Gastroesophageal sphincter (tissue), 4 donors: ENCODE measurements around the gene TNFRSF1A. TPM values are rescaled to one million over a fixed set of nuclear protein-coding genes. Genes with fewer than 3 reads are reported as not detected.
"Not testable (repeated sequence)": the region's sequence is repeated elsewhere in the genome, so short reads cannot be mapped to it uniquely, and the experiment has no call there.

Experiments
- ATAC-seq: fragments of 150-250 bp; one replicate; pipeline ENCODE4 v1.9.1; 2016; ENCODE audit warnings: mild to moderate bottlenecking, moderate library complexity
- H3K27ac ChIP-seq, 4 donors: fragments of 200-600 bp; sonication (generic) in 3 of 4; 1 replicate in 3 of 4; 2 replicates in 1 of 4; pipeline ENCODE4 v1.5.1; 2016 to 2019
- H3K27me3 ChIP-seq: fragments of 200-600 bp; sonication (generic); one replicate; pipeline ENCODE4 v1.5.1; 2019
- H3K36me3 ChIP-seq, 2 donors: fragments of 200-600 bp; sonication (generic); one replicate each; pipeline ENCODE4 v1.5.1; 2019; ENCODE audit warnings: control low read depth in 1 of 2
- H3K4me1 ChIP-seq, 3 donors: fragments of 200-600 bp; sonication (generic); 1 replicate in 2 of 3; 2 replicates in 1 of 3; pipeline ENCODE4 v1.5.1; 2016 to 2019; ENCODE audit warnings: control low read depth in 2 of 3
- H3K4me3 ChIP-seq, 2 donors: fragments of 200-600 bp; sonication (generic); one replicate each; pipeline ENCODE4 v1.5.1; 2019; ENCODE audit warnings: mild to moderate bottlenecking in 1 of 2, moderate library complexity in 1 of 2
- H3K9me3 ChIP-seq, 3 donors: fragments of 200-600 bp; sonication (generic); one replicate each; pipeline ENCODE4 v1.5.1; 2017 to 2019; ENCODE audit warnings: control low read depth in 2 of 3
- EP300 ChIP-seq: sonication (generic); formaldehyde crosslinking; IDR thresholded peaks from one replicate; pipeline ENCODE4 v1.6.1; 2017; ENCODE audit warnings: antibody characterized with exemption, mild to moderate bottlenecking
- POLR2A ChIP-seq, 2 donors: fragments of 450-650 bp; IDR thresholded peaks; one replicate each; pipeline ENCODE4 v1.6.1; 2017; ENCODE audit warnings: antibody characterized with exemption in 2 of 2, mild to moderate bottlenecking in 2 of 2, moderate library complexity in 1 of 2
- POLR2AphosphoS5 ChIP-seq: sonication (generic); formaldehyde crosslinking; IDR thresholded peaks from one replicate; pipeline ENCODE4 v1.6.1; 2017; ENCODE audit warnings: antibody characterized with exemption
- WGBS, 2 donors: methylation state at CpG; one replicate each; pipeline ENCODE4 v1.1.5; 2018; ENCODE audit warnings: low coverage in 1 of 2; 5-methylcytosine and 5-hydroxymethylcytosine counted together
- total RNA-seq, 4 donors: library from RNA; depleted of rRNA; stranded (reverse); fragments of >200 nt; gene quantifications; one replicate each; pipeline ENCODE4 v1.1.0, GENCODE V29; 2016
- TF ChIP-seq, protein P1 (sequence below), 4 experiments: fragments of 200-600 bp in 2 of 4; fragments of 450-650 bp in 2 of 4; sonication (generic) in 1 of 4; IDR thresholded peaks; one replicate each; pipeline ENCODE4 v1.5.1; 2017 to 2019; ENCODE audit warnings: antibody characterized with exemption in 4 of 4, mild to moderate bottlenecking in 2 of 4, moderate library complexity in 2 of 4

The TNFRSF1A gene
- total RNA-seq, 4 donors from 2014 or later = 150 to 356 (median 227) TPM

- no peaks in the 10 kb centered on the region for H3K27me3 ChIP-seq
- no peaks in the 10 kb centered on the region for H3K36me3 ChIP-seq
- peaks cover 4 to 23% (median 11%) of the 10 kb centered on the region in 3 donors for H3K4me1 ChIP-seq
- no peaks in the 10 kb centered on the region for H3K9me3 ChIP-seq
- TF ChIP-seq POLR2AphosphoS5 (no peak), EP300 (no peak), POLR2A (IDR thresholded peaks at IDR 0.05) (no peak)
- TF ChIP-seq, protein P1, sequence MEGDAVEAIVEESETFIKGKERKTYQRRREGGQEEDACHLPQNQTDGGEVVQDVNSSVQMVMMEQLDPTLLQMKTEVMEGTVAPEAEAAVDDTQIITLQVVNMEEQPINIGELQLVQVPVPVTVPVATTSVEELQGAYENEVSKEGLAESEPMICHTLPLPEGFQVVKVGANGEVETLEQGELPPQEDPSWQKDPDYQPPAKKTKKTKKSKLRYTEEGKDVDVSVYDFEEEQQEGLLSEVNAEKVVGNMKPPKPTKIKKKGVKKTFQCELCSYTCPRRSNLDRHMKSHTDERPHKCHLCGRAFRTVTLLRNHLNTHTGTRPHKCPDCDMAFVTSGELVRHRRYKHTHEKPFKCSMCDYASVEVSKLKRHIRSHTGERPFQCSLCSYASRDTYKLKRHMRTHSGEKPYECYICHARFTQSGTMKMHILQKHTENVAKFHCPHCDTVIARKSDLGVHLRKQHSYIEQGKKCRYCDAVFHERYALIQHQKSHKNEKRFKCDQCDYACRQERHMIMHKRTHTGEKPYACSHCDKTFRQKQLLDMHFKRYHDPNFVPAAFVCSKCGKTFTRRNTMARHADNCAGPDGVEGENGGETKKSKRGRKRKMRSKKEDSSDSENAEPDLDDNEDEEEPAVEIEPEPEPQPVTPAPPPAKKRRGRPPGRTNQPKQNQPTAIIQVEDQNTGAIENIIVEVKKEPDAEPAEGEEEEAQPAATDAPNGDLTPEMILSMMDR (IDR thresholded peaks at IDR 0.05) = no peak
- WGBS, 2 donors = 28% methylated on average over 3 of the region's 5 CpGs; no CpG with 5 or more reads in 1 of the 2 donors
- ATAC-seq = peak; percentile 32
- H3K4me3 ChIP-seq = no peak overlapping the region
- peak overlapping the region in 2 of 4 donors; percentile 17 to 31 for H3K27ac ChIP-seq
These were observed 47.5 kb downstream of the TNFRSF1A start for GRCh38 chr12:6294156-6295093.

- Histone ChIP-seq H3K9me3 (no peaks in the 10 kb centered on the region), H3K4me3 (no peak overlapping the region), H3K27ac (no peak overlapping the region), H3K36me3 (no peaks in the 10 kb centered on the region), H3K4me1 (peaks cover 4 to 23% (median 11%) of the 10 kb centered on the region in 3 donors), H3K27me3 (no peaks in the 10 kb centered on the region)
- peak; percentile 37 for ATAC-seq
- TF ChIP-seq POLR2A (IDR thresholded peaks at IDR 0.05) = no peak
- TF ChIP-seq, protein P1 (IDR thresholded peaks at IDR 0.05) = no peak
- peak; percentile 13 for TF ChIP-seq POLR2AphosphoS5
- no peak for TF ChIP-seq EP300
- 54 to 89% methylated on average over 2 of the region's 2 CpGs for WGBS, 2 donors
These were observed 49.3 kb downstream of the TNFRSF1A start for GRCh38 chr12:6292606-6293005.

DNA sequence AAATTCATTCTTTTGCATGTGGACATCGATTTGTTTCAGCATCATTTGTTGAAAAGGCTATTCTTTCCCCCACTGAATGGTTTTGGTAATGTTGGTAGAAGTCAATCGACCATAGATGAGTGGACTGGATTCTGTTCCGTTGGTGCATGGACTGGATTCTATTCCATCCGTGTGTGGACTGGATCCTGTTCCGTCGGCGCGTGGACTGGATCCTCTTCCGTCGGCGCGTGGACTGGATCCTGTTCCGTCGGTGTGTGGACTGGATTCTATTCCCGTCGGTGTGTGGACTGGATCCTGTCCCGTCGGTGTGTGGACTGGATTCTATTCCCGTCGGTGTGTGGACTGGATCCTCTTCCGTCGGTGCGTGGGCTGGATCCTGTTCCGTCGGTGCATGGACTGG lies 52.0 kb downstream of the TNFRSF1A start:
- not testable (repeated sequence) for ATAC-seq, H3K9me3 ChIP-seq, H3K27me3 ChIP-seq, H3K36me3 ChIP-seq, H3K27ac ChIP-seq, H3K4me3 ChIP-seq
- WGBS, 2 donors = 67 to 97% methylated on average over 3 to 16 of the region's 25 CpGs
- H3K4me1 ChIP-seq = peaks cover 0 to 18% (median 6%) of the 10 kb centered on the region in 3 donors

- 94 to 100% methylated on average over 3 to 4 of the region's 10 CpGs for WGBS, 2 donors
These were observed 52.8 kb downstream of the TNFRSF1A start for GRCh38 chr12:6289081-6289480.

GRCh38 chr12:6288235-6288634 lies 53.6 kb downstream of the TNFRSF1A start:
- no peak for ATAC-seq
- WGBS, 2 donors = 60 to 85% methylated on average over 1 to 3 of the region's 5 CpGs

More at GRCh38 chr12:6289081-6289480, 52.8 kb downstream of the TNFRSF1A start:
- not testable (repeated sequence) for H3K36me3 ChIP-seq, H3K27ac ChIP-seq, H3K4me3 ChIP-seq, H3K27me3 ChIP-seq, H3K9me3 ChIP-seq, ATAC-seq
- peaks cover 0 to 14% (median 0%) of the 10 kb centered on the region in 3 donors for H3K4me1 ChIP-seq

More at GRCh38 chr12:6288235-6288634, 53.6 kb downstream of the TNFRSF1A start:
- Histone ChIP-seq H3K9me3 (no peaks in the 10 kb centered on the region), H3K4me3 (no peak overlapping the region), H3K27ac (no peak overlapping the region), H3K36me3 (no peaks in the 10 kb centered on the region), H3K27me3 (no peaks in the 10 kb centered on the region), H3K4me1 (peaks cover 0 to 12% (median 0%) of the 10 kb centered on the region in 3 donors)
- TF ChIP-seq EP300 = no peak
- TF ChIP-seq POLR2AphosphoS5 = no peak
- TF ChIP-seq POLR2A (IDR thresholded peaks at IDR 0.05) = no peak
- TF ChIP-seq, protein P1 (IDR thresholded peaks at IDR 0.05) = no peak
